Measurements from ENCODE around the gene CDC20. TPM values are rescaled to one million over a fixed set of nuclear protein-coding genes. Genes with fewer than 3 reads are reported as not detected.

The CDC20 gene
- polyA plus RNA-seq, 3 donors, result 0.08 to 0.10 TPM; not detected in 1

- H3K4me1 Mint-ChIP-seq, result peaks cover 7% of the 10 kb centered on the region
Observed at GRCh38 chr1:43315963-43316737, 42.6 kb upstream of the CDC20 start.

More at GRCh38 chr1:43315963-43316737, 42.6 kb upstream of the CDC20 start:
- Histone ChIP-seq H3K4me1 (ENCODE audit: control insufficient read depth in 1 of 2, insufficient read depth in 2 of 2, low read length in 2 of 2) (peaks cover 0 to 2% of the 10 kb centered on the region in 2 donors), H2AFZ (ENCODE audit: insufficient read depth, low read depth, low read length, poor library complexity, severe bottlenecking) (no peak overlapping the region), H4K20me1 (ENCODE audit: insufficient read depth, low read length) (no peaks in the 10 kb centered on the region), H3K4me2 (replicated peaks; ENCODE audit: extremely low read depth, low read length, poor library complexity, severe bottlenecking) (no peak overlapping the region), H3K4me3 (replicated peaks in 1 of 3; ENCODE audit: low read depth in 2 of 3, low read length in 3 of 3) (no peak overlapping the region), H3K36me3 (replicated peaks in 1 of 2; ENCODE audit: control insufficient read depth in 1 of 2, insufficient read depth in 2 of 2, low read length in 2 of 2) (no peaks in the 10 kb centered on the region), H3K9me3 (replicated peaks in 1 of 2; ENCODE audit: control insufficient read depth in 1 of 2, insufficient read depth in 1 of 2, low read length in 2 of 2) (no peaks in the 10 kb centered on the region), H3K79me2 (ENCODE audit: insufficient read depth, low read length) (no peaks in the 10 kb centered on the region), H3K27ac (ENCODE audit: low read depth in 1 of 2, low read length in 2 of 2) (no peak overlapping the region), H3K9ac (ENCODE audit: insufficient read depth, low read length, poor library complexity, severe bottlenecking) (no peak overlapping the region), H3K27me3 (ENCODE audit: control insufficient read depth in 2 of 2, insufficient read depth in 2 of 2, low read length in 2 of 2) (no peaks in the 10 kb centered on the region)
- H3K9me3 Mint-ChIP-seq, result no peaks in the 10 kb centered on the region
- intact Hi-C loops (cut with micrococcal nuclease), result no loop called here
- TF ChIP-seq CTCF (IDR thresholded peaks at IDR 0.05), result no peak
- H3K4me3 Mint-ChIP-seq, result no peak overlapping the region
- DNase-seq, result no peak
- H3K27me3 Mint-ChIP-seq (ENCODE audit: low read depth in 3 of 3), result peaks cover 2 to 4% (median 2%) of the 10 kb centered on the region in 3 donors
- H3K27ac Mint-ChIP-seq, result peak overlapping the region in 1 of 7 donors; percentile 14
- no peaks in the 10 kb centered on the region for H3K36me3 Mint-ChIP-seq
- WGBS (ENCODE audit: insufficient coverage), result 95% methylated on average over 6 of the region's 10 CpGs
